ENCODE data around the gene C19orf38.

The C19orf38 gene

DNA sequence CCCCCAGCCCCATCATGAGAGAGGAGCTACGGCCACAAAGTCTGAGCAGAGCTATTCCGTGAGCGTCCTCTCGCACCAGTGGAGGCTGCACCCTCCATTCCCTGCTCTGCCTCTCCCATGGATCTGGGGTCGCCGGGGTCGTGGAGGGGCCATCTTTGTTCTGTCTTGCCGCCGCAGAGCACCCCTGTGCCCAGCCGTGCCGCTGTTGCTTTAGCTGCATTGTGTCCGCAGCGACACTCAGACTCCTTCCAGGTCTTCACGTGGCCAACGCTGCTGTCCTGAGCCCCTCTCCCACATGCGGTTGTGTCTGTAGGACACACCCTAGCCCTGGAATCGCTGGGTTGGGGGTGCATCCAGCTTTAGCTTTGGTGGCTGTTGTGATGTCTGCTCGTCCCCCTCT, 64.4 kb downstream of the C19orf38 start:
- H2AFZ ChIP-seq (ENCODE audit: low read depth): no peak overlapping the region
- no peak overlapping the region for H3K4me2 ChIP-seq
- no peak for TF ChIP-seq CTCF (conservative IDR thresholded peaks at IDR 0.05; ENCODE audit: low read depth, low read length)
- H3K4me3 ChIP-seq (IDR thresholded peaks at IDR 0.05; ENCODE audit: insufficient read depth, low read depth, low read length): no peak overlapping the region
- H4K20me1 ChIP-seq (ENCODE audit: insufficient read depth): no peaks in the 10 kb centered on the region
- no peak overlapping the region for H3K9ac ChIP-seq
- H3K27me3 ChIP-seq (ENCODE audit: insufficient read depth, low read depth): no peaks in the 10 kb centered on the region
- H3K27ac ChIP-seq: no peak overlapping the region
- H3K36me3 ChIP-seq (ENCODE audit: insufficient read depth): no peaks in the 10 kb centered on the region
- H3K79me2 ChIP-seq (ENCODE audit: insufficient read depth, low read depth): no peaks in the 10 kb centered on the region
- no peaks in the 10 kb centered on the region for H3K4me1 ChIP-seq (ENCODE audit: low read depth, poor library complexity, severe bottlenecking)

DNA sequence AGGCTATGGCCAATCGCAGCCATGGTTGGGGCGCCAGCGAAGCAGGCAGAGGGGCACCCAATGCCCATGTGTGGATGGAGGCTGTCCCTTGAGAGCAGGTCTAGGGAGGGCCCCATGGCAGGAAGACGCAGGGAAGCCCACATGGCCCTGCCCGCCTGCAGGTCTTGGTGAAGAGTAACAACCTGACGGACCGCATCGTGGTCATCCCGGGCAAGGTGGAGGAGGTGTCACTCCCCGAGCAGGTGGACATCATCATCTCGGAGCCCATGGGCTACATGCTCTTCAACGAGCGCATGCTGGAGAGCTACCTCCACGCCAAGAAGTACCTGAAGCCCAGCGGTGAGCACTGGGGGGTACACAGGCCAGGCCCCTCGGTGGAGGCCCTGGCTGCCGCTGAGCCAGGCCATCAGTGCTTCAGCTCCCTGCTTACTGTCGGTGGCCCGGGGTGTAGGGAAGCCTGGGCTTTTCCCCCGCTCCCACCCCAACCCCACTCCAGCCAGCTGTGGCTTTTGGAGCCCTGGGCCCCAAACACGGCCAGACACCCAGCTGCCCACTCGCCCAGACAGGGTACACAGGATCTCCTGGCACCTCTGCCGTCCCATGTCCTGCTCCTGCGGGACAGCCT, 65.6 kb downstream of the C19orf38 start:
- H3K4me3 ChIP-seq (IDR thresholded peaks at IDR 0.05; ENCODE audit: insufficient read depth, low read depth, low read length): no peak overlapping the region
- no peak overlapping the region for H3K9ac ChIP-seq
- H2AFZ ChIP-seq (ENCODE audit: low read depth): no peak overlapping the region
- no peaks in the 10 kb centered on the region for H3K4me1 ChIP-seq (ENCODE audit: low read depth, poor library complexity, severe bottlenecking)
- H3K79me2 ChIP-seq (ENCODE audit: insufficient read depth, low read depth): no peaks in the 10 kb centered on the region
- H3K36me3 ChIP-seq (ENCODE audit: insufficient read depth): no peaks in the 10 kb centered on the region
- H3K27ac ChIP-seq: no peak overlapping the region
- H3K27me3 ChIP-seq (ENCODE audit: insufficient read depth, low read depth): no peaks in the 10 kb centered on the region
- no peaks in the 10 kb centered on the region for H4K20me1 ChIP-seq (ENCODE audit: insufficient read depth)
- no peak for TF ChIP-seq CTCF (conservative IDR thresholded peaks at IDR 0.05; ENCODE audit: low read depth, low read length)
- H3K4me2 ChIP-seq: no peak overlapping the region

DNA sequence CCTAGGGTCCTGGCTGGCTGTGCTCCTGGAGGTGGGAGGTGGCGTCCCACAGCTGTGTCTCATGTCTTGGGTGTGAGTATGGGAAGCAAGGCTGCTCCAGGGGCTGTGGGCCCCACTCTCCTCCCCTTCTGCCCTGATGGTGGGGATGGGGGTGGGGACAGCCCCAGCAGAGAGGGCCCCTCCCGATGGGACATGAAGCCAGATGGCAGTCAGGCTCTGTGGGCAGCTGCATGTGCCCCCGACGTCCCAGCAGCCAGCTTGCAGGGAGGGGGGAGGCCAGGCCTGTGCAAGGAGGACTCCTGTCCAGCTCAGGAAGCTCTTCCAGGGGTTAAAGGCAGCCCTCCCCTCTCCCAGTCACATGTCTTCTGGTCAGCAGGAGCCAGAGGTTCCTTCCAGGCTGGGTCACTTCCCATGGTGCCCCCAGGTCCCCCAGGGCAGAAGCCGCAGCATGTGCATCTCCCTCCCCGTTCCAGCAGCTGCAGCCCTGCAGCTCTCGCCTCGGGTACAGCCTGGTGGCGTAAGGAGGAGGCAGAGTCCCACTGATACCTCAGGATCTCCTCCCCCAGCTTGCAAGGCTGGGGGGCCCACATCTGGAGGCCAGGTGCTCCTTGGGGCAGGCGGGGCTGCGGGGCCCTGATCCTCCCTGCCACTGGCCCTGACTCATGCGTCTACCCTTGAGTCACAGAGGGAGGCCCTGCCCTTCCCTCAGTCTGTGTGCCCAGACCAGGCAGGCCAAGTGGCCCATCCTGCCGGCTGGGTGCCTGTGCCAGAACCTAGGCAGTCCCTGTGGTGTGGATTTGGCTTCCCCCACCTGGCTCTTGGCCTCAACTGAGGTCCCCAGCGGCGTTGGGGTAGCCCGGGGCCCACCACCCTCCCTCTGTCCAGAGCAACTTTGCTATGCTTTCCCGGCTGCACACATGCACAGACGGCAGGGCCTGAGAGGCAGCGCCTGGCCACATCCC, 67.2 kb downstream of the C19orf38 start:
- Histone ChIP-seq H3K4me3 (IDR thresholded peaks at IDR 0.05; ENCODE audit: insufficient read depth, low read depth, low read length) (no peak overlapping the region), H4K20me1 (ENCODE audit: insufficient read depth) (no peaks in the 10 kb centered on the region), H3K36me3 (ENCODE audit: insufficient read depth) (no peaks in the 10 kb centered on the region), H3K4me2 (no peak overlapping the region), H3K4me1 (ENCODE audit: low read depth, poor library complexity, severe bottlenecking) (no peaks in the 10 kb centered on the region), H2AFZ (ENCODE audit: low read depth) (no peak overlapping the region), H3K79me2 (ENCODE audit: insufficient read depth, low read depth) (no peaks in the 10 kb centered on the region), H3K27me3 (ENCODE audit: insufficient read depth, low read depth) (no peaks in the 10 kb centered on the region), H3K9ac (no peak overlapping the region), H3K27ac (no peak overlapping the region)
- TF ChIP-seq CTCF (conservative IDR thresholded peaks at IDR 0.05; ENCODE audit: low read depth, low read length): no peak

GRCh38 chr19:10916602-10917001, 68.4 kb downstream of the C19orf38 start:
- no peak overlapping the region for H3K9ac ChIP-seq
- H4K20me1 ChIP-seq (ENCODE audit: insufficient read depth): no peaks in the 10 kb centered on the region
- H2AFZ ChIP-seq (ENCODE audit: low read depth): no peak overlapping the region
- no peaks in the 10 kb centered on the region for H3K79me2 ChIP-seq (ENCODE audit: insufficient read depth, low read depth)
- H3K4me2 ChIP-seq: no peak overlapping the region
- H3K36me3 ChIP-seq (ENCODE audit: insufficient read depth): no peaks in the 10 kb centered on the region
- no peak for TF ChIP-seq CTCF (conservative IDR thresholded peaks at IDR 0.05; ENCODE audit: low read depth, low read length)
- no peak overlapping the region for H3K4me3 ChIP-seq (IDR thresholded peaks at IDR 0.05; ENCODE audit: insufficient read depth, low read depth, low read length)
- no peak overlapping the region for H3K27ac ChIP-seq
- H3K4me1 ChIP-seq (ENCODE audit: low read depth, poor library complexity, severe bottlenecking): no peaks in the 10 kb centered on the region
- no peaks in the 10 kb centered on the region for H3K27me3 ChIP-seq (ENCODE audit: insufficient read depth, low read depth)

Measured in KMS-11 (cell line).